Measurements from ENCODE around the gene CCDC85A.

- TF ChIP-seq POLR2AphosphoS5 (IDR thresholded peaks at IDR 0.05), result no peak
- no peak for TF ChIP-seq CTCF (IDR thresholded peaks at IDR 0.05; ENCODE audit: poor library complexity, severe bottlenecking)
- no peak for TF ChIP-seq REST (IDR thresholded peaks at IDR 0.05; ENCODE audit: borderline replicate concordance)
Measured at GRCh38 chr2:56286936-56287335, 103.1 kb downstream of the CCDC85A start.
